Measurements from ENCODE around the gene EIPR1. TPM values are rescaled to one million over a fixed set of nuclear protein-coding genes. Genes with fewer than 3 reads are reported as not detected.

EIPR1 gene
- total and polyA plus RNA-seq, 2 of the 4 experiments (the other 2 are of a cell fraction): 46.5 to 67.4 TPM

DNA sequence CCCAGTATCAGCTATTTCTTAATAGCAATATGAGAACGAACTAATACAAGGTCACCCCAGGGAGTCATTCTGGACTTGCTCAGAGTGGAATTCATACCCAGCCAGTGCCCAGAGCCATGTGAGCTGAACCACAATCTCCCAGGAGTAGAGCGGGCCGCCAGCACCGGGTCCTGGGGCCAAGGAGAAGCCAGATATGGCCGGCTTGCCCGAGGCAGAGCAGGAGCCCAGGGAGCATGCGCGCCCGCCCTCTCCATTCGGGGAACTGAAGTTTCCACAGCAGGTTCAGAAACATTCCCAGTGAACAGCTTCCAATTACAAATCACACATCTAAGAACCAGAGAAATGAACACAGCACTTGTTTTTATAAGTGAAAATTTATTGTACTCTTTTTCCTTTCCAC lies 37.5 kb downstream of the EIPR1 start:
- H4K20me1 ChIP-seq (ENCODE audit: insufficient read depth, low read length): peaks cover 4% of the 10 kb centered on the region
- H4K91ac ChIP-seq (ENCODE audit: insufficient read depth, low read depth, low read length): no peak overlapping the region
- no peak overlapping the region for H3K4me2 ChIP-seq (ENCODE audit: low read depth, low read length)
- H3K4ac ChIP-seq (ENCODE audit: low read depth, low read length): no peak overlapping the region
- no peak overlapping the region for H2BK120ac ChIP-seq (ENCODE audit: low read depth, low read length)
- no peak overlapping the region for H2BK20ac ChIP-seq (ENCODE audit: low read depth, low read length)
- no peak overlapping the region for H2AFZ ChIP-seq (replicated peaks; ENCODE audit: low read length, poor library complexity)
- H3K23ac ChIP-seq (ENCODE audit: low read depth, low read length): no peak overlapping the region
- POLR2A ChIA-PET (ENCODE audit: unreplicated experiment): no interaction called here
- TF ChIP-seq MAFK (IDR thresholded peaks at IDR 0.05; ENCODE audit: low read depth, low read length): no peak
- TF ChIP-seq FOS (IDR thresholded peaks at IDR 0.05; ENCODE audit: low read depth, low read length): no peak
- TF ChIP-seq RAD21 (IDR thresholded peaks at IDR 0.05; ENCODE audit: low read length): no peak
- TF ChIP-seq MAZ (IDR thresholded peaks at IDR 0.05; ENCODE audit: borderline replicate concordance, low read depth, low read length): no peak
- TF ChIP-seq POLR2A (IDR thresholded peaks at IDR 0.05; ENCODE audit: low read depth, low read length): no peak
- no peak overlapping the region for H2AK5ac ChIP-seq (ENCODE audit: low read depth, low read length)
- no peak overlapping the region for H3K18ac ChIP-seq (ENCODE audit: low read depth, low read length)
- H2BK5ac ChIP-seq (ENCODE audit: low read depth, low read length, poor library complexity, severe bottlenecking): no peak overlapping the region
- no peaks in the 10 kb centered on the region for H3K9me3 ChIP-seq (ENCODE audit: control insufficient read depth, insufficient read depth, low read length)
- H3K14ac ChIP-seq (replicated peaks; ENCODE audit: low read depth, low read length): no peak overlapping the region
- no peak overlapping the region for H3K9ac ChIP-seq (ENCODE audit: low read depth, low read length)
- H4K8ac ChIP-seq (ENCODE audit: low read depth in 2 of 2, low read length in 2 of 2): no peak overlapping the region
- DNase-seq (no peak), ATAC-seq (ENCODE audit: low read depth) (no peak)
- intact Hi-C loops (cut with micrococcal nuclease) (no loop called here), in situ Hi-C loops (cut with MboI; ENCODE audit: low sequenced_read_pairs) (no loop called here), dilution Hi-C loops (cut with HindIII; ENCODE audit: low sequenced_read_pairs, unreplicated experiment) (no loop called here)
- peaks cover 3% of the 10 kb centered on the region; the same call in 1 of the 2 replicates for H3K36me3 ChIP-seq (ENCODE audit: control insufficient read depth, insufficient read depth, low read length)
- H2AK9ac ChIP-seq (replicated peaks; ENCODE audit: low read depth, low read length, poor library complexity): no peak overlapping the region
- no peak overlapping the region for H3K56ac ChIP-seq (ENCODE audit: extremely low read depth, insufficient read depth, low read length)
- no peak overlapping the region for H3K4me3 ChIP-seq (ENCODE audit: insufficient read depth, low read depth, low read length)
- H3K27ac ChIP-seq (ENCODE audit: insufficient read depth, low read length): no peak overlapping the region
- H3K9me1 ChIP-seq (ENCODE audit: insufficient read depth, low read length): peaks cover 6% of the 10 kb centered on the region; the same call in 1 of the 2 replicates
- no TSS peak for BruUV-seq (replicated peaks)
- H3K79me1 ChIP-seq (ENCODE audit: low read depth in 1 of 2, low read length in 2 of 2): peaks cover 0 to 11% of the 10 kb centered on the region in 2 experiments; a peak in 1 of 4 replicates
- no peaks in the 10 kb centered on the region for H3K27me3 ChIP-seq (ENCODE audit: control insufficient read depth, insufficient read depth, low read length)
- no peak overlapping the region for H2BK15ac ChIP-seq (ENCODE audit: low read depth, low read length)
- H3K4me1 ChIP-seq (ENCODE audit: control insufficient read depth, insufficient read depth, low read length): no peaks in the 10 kb centered on the region
- no peak overlapping the region for H4K5ac ChIP-seq (ENCODE audit: low read depth, low read length)
- CTCF ChIA-PET: interaction anchor here (0.6 kb wide), 1 partner anchor 1535 kb away, joined by 3 read pairs; no protein-coding TSS in a partner anchor
- WGBS, 2 experiments (ENCODE audit: extremely low coverage in 2 of 2, insufficient read length in 1 of 2): 100% methylated on average over 1 of the region's 10 CpGs; no CpG with 5 or more reads in 1 of the 2 experiments

All from IMR-90 (cell line).